NCI-H1092 (cell line): Measurements from ENCODE around the gene ARHGEF40.

Experiments
- DNase-seq: peaks from one replicate; lab custom pipeline; 2025; lab: John Stamatoyannopoulos, UW

ARHGEF40 gene

GRCh38 chr14:21121122-21121521 is 51.0 kb downstream of the ARHGEF40 start:
- DNase-seq = no peak

- DNase-seq = no peak
Observed at GRCh38 chr14:21123429-21123828, 53.3 kb downstream of the ARHGEF40 start.

GRCh38 chr14:21133901-21134300 is 63.8 kb downstream of the ARHGEF40 start:
- no peak for DNase-seq

- no peak for DNase-seq
Observed at GRCh38 chr14:21136024-21136423, 65.9 kb downstream of the ARHGEF40 start.
